Measurements from ENCODE around the gene GRK5.

DNA sequence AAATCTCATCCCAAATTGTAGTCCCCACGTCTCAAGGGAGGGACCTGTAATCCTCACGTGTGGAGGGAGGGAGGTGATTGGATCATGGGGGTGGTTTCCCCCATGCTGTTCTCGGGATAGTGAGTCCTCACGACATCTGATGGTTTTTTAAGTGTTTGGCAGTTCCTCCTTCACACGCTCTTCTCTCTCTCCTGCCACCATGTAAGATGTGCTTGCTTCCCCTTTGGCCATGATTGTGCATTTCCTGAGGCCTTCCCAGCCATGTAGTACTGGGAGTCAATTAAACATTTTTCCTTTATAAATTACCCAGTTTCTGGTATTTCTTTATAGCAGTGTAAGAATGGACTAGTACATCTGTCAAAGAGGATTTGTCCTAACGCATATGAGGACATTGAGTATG, 275.6 kb downstream of the GRK5 start:
- TF ChIP-seq, protein P1, sequence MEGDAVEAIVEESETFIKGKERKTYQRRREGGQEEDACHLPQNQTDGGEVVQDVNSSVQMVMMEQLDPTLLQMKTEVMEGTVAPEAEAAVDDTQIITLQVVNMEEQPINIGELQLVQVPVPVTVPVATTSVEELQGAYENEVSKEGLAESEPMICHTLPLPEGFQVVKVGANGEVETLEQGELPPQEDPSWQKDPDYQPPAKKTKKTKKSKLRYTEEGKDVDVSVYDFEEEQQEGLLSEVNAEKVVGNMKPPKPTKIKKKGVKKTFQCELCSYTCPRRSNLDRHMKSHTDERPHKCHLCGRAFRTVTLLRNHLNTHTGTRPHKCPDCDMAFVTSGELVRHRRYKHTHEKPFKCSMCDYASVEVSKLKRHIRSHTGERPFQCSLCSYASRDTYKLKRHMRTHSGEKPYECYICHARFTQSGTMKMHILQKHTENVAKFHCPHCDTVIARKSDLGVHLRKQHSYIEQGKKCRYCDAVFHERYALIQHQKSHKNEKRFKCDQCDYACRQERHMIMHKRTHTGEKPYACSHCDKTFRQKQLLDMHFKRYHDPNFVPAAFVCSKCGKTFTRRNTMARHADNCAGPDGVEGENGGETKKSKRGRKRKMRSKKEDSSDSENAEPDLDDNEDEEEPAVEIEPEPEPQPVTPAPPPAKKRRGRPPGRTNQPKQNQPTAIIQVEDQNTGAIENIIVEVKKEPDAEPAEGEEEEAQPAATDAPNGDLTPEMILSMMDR (IDR thresholded peaks at IDR 0.05; ENCODE audit: borderline replicate concordance, extremely low read depth, low read length, poor library complexity, severe bottlenecking) = no peak
- TF ChIP-seq EZH2 (IDR thresholded peaks at IDR 0.05; ENCODE audit: borderline replicate concordance, low read depth, low read length, severe bottlenecking) = no peak
